IMR-90 (cell line): ENCODE results near the gene FOXO6. TPM values are rescaled to one million over a fixed set of nuclear protein-coding genes. Genes with fewer than 3 reads are reported as not detected.

Source experiments
- ATAC-seq: fragments of 200-7000 bp; cut with Tn5 transposase; 2 replicates; pipeline ENCODE4 v1.9.1; 2020; ENCODE audit warnings: low read depth, mild to moderate bottlenecking, moderate library complexity
- BruUV-seq: library from RNA; stranded (reverse); fragments of 400-500 nt; replicated peaks from 2 replicates; lab custom pipeline; 2021; lab: Mats Ljungman, UMichigan
- CTCF ChIA-PET: fragments of 300-600 bp; formaldehyde crosslinking; extraction: SDS; loops from one replicate; lab custom pipeline; 2021; ENCODE audit warnings: antibody characterized with exemption; lab: Yijun Ruan, JAX
- POLR2A ChIA-PET: fragments of 300-600 bp; sonication (Branson Sonifier 250); formaldehyde crosslinking; loops from one replicate; lab custom pipeline; 2022; ENCODE audit warnings: antibody characterized with exemption; ENCODE audit not compliant: unreplicated experiment; lab: Charles Lee
- DNase-seq: peaks from one replicate; pipeline ENCODE4 v3.0.0; 2013
- H2AFZ ChIP-seq: replicated peaks from 2 replicates; pipeline ENCODE3; 2013; ENCODE audit warnings: low read length, mild to moderate bottlenecking; ENCODE audit not compliant: poor library complexity
- H2AK5ac ChIP-seq: 2 replicates; pipeline ENCODE4 v1.6.1; 2013; ENCODE audit warnings: low read depth, low read length, inconsistent platforms
- H2AK9ac ChIP-seq: replicated peaks from 2 replicates; pipeline ENCODE3; 2013; ENCODE audit warnings: mild to moderate bottlenecking, low read depth, low read length, moderate library complexity; ENCODE audit not compliant: poor library complexity
- H2BK120ac ChIP-seq: 2 replicates; pipeline ENCODE4 v1.6.1; 2013; ENCODE audit warnings: low read depth, low read length, inconsistent platforms
- H2BK15ac ChIP-seq: 3 replicates; pipeline ENCODE4 v1.6.1; 2013; ENCODE audit warnings: low read depth, low read length, inconsistent platforms
- H2BK20ac ChIP-seq: 2 replicates; pipeline ENCODE4 v1.6.1; 2013; ENCODE audit warnings: low read depth, mild to moderate bottlenecking, inconsistent platforms, low read length, moderate library complexity
- H2BK5ac ChIP-seq: 2 replicates; pipeline ENCODE4 v1.6.1; 2013; ENCODE audit warnings: mild to moderate bottlenecking, low read depth, low read length, inconsistent platforms; ENCODE audit not compliant: poor library complexity, severe bottlenecking
- H3K14ac ChIP-seq: replicated peaks from 2 replicates; pipeline ENCODE4 v1.6.1; 2013; ENCODE audit warnings: low read depth, low read length, inconsistent platforms
- H3K18ac ChIP-seq: 2 replicates; pipeline ENCODE4 v1.6.1; 2013; ENCODE audit warnings: low read depth, low read length, control low read depth
- H3K23ac ChIP-seq: 2 replicates; pipeline ENCODE4 v1.6.1; 2013; ENCODE audit warnings: low read depth, low read length, inconsistent platforms
- H3K27ac ChIP-seq: 2 replicates; pipeline ENCODE4 v1.5.1; 2013; ENCODE audit warnings: mild to moderate bottlenecking, control low read depth, low read length; ENCODE audit not compliant: insufficient read depth
- H3K27me3 ChIP-seq: 2 replicates; pipeline ENCODE4 v1.6.1; 2013; ENCODE audit warnings: low read length; ENCODE audit not compliant: control insufficient read depth, insufficient read depth
- H3K36me3 ChIP-seq: 2 replicates; pipeline ENCODE4 v1.6.1; 2013; ENCODE audit warnings: low read length, mixed read lengths; ENCODE audit not compliant: control insufficient read depth, insufficient read depth
- H3K4ac ChIP-seq: 2 replicates; pipeline ENCODE4 v1.6.1; 2013; ENCODE audit warnings: low read depth, low read length, inconsistent platforms
- H3K4me1 ChIP-seq: 2 replicates; pipeline ENCODE4 v1.6.1; 2013; ENCODE audit warnings: low read length, mixed read lengths; ENCODE audit not compliant: control insufficient read depth, insufficient read depth
- H3K4me2 ChIP-seq: 2 replicates; pipeline ENCODE4 v1.6.1; 2013; ENCODE audit warnings: low read depth, mild to moderate bottlenecking, control low read depth, low read length, moderate library complexity
- H3K4me3 ChIP-seq: 2 replicates; pipeline ENCODE4 v1.5.1; 2013; ENCODE audit warnings: low read depth, mild to moderate bottlenecking, control low read depth, low read length, moderate library complexity; ENCODE audit not compliant: insufficient read depth
- H3K56ac ChIP-seq: 2 replicates; pipeline ENCODE4 v1.6.1; 2013; ENCODE audit warnings: low read length, inconsistent platforms; ENCODE audit not compliant: insufficient read depth; ENCODE audit errors: extremely low read depth
- H3K79me1 ChIP-seq, 2 experiments: 2 replicates each; pipeline ENCODE4 v1.6.1; 2013; ENCODE audit warnings: low read length in 2 of 2, inconsistent platforms in 1 of 2, low read depth in 1 of 2
- H3K9ac ChIP-seq: 2 replicates; pipeline ENCODE4 v1.6.1; 2013; ENCODE audit warnings: low read depth, low read length, control low read depth
- H3K9me1 ChIP-seq: 2 replicates; pipeline ENCODE4 v1.6.1; 2013; ENCODE audit warnings: low read length, inconsistent platforms; ENCODE audit not compliant: insufficient read depth
- H3K9me3 ChIP-seq: 2 replicates; pipeline ENCODE4 v1.6.1; 2013; ENCODE audit warnings: low read length; ENCODE audit not compliant: control insufficient read depth, insufficient read depth
- H4K20me1 ChIP-seq: 2 replicates; pipeline ENCODE4 v1.6.1; 2013; ENCODE audit warnings: low read length, inconsistent platforms; ENCODE audit not compliant: insufficient read depth
- H4K5ac ChIP-seq: 2 replicates; pipeline ENCODE4 v1.6.1; 2013; ENCODE audit warnings: mild to moderate bottlenecking, low read depth, low read length, control low read depth
- H4K8ac ChIP-seq, 2 experiments: 2 replicates each; pipeline ENCODE4 v1.6.1; 2013; ENCODE audit warnings: low read depth in 2 of 2, low read length in 2 of 2, control low read depth in 1 of 2, inconsistent platforms in 1 of 2
- H4K91ac ChIP-seq: 2 replicates; pipeline ENCODE4 v1.6.1; 2013; ENCODE audit warnings: low read depth, low read length, inconsistent platforms; ENCODE audit not compliant: insufficient read depth
- BHLHE40 ChIP-seq: fragments of 150-350 bp; IDR thresholded peaks from 2 replicates; pipeline ENCODE4 v1.6.1; 2016; ENCODE audit warnings: mild to moderate bottlenecking, low read depth, low read length
- CEBPB ChIP-seq: IDR thresholded peaks from 2 replicates; pipeline ENCODE4 v1.6.1; 2012; ENCODE audit warnings: low read depth, low read length, improper control_type of control experiment
- CHD1 ChIP-seq: IDR thresholded peaks from 2 replicates; pipeline ENCODE4 v1.6.1; 2012; ENCODE audit warnings: low read depth, low read length, improper control_type of control experiment
- ELK1 ChIP-seq: fragments of 150-350 bp; IDR thresholded peaks from 2 replicates; pipeline ENCODE4 v1.6.1; 2016; ENCODE audit warnings: low read depth, mild to moderate bottlenecking, low read length, moderate library complexity, borderline replicate concordance
- FOS ChIP-seq: fragments of 150-350 bp; IDR thresholded peaks from 2 replicates; pipeline ENCODE4 v1.6.1; 2016; ENCODE audit warnings: low read depth, low read length
- MAFK ChIP-seq: IDR thresholded peaks from 2 replicates; pipeline ENCODE4 v1.6.1; 2012; ENCODE audit warnings: low read depth, low read length, improper control_type of control experiment
- MAZ ChIP-seq: IDR thresholded peaks from 2 replicates; pipeline ENCODE4 v1.6.1; 2012; ENCODE audit warnings: low read depth, mild to moderate bottlenecking, low read length, improper control_type of control experiment, moderate library complexity, borderline replicate concordance
- MXI1 ChIP-seq: IDR thresholded peaks from 2 replicates; pipeline ENCODE4 v1.6.1; 2012; ENCODE audit warnings: low read depth, mild to moderate bottlenecking, low read length, moderate library complexity, borderline replicate concordance
- NFE2L2 ChIP-seq: fragments of 150-350 bp; IDR thresholded peaks from 2 replicates; pipeline ENCODE4 v1.6.1; 2016; ENCODE audit warnings: low read depth, mild to moderate bottlenecking, low read length
- POLR2A ChIP-seq: IDR thresholded peaks from 2 replicates; pipeline ENCODE4 v1.6.1; 2012; ENCODE audit warnings: mild to moderate bottlenecking, low read depth, low read length
- RAD21 ChIP-seq: IDR thresholded peaks from 2 replicates; pipeline ENCODE4 v1.6.1; 2012; ENCODE audit warnings: low read length, improper control_type of control experiment
- RCOR1 ChIP-seq: IDR thresholded peaks from 2 replicates; pipeline ENCODE4 v1.6.1; 2012; ENCODE audit warnings: mild to moderate bottlenecking, low read length, improper control_type of control experiment; ENCODE audit not compliant: insufficient replicate concordance
- RFX5 ChIP-seq: IDR thresholded peaks from 2 replicates; pipeline ENCODE4 v1.8.0; 2012; ENCODE audit warnings: low read depth, mild to moderate bottlenecking, low read length, moderate library complexity
- SMC3 ChIP-seq: fragments of 150-350 bp; IDR thresholded peaks from 2 replicates; pipeline ENCODE4 v1.6.1; 2016; ENCODE audit warnings: low read depth, mild to moderate bottlenecking, antibody characterized with exemption, low read length, moderate library complexity
- USF2 ChIP-seq: fragments of 150-350 bp; IDR thresholded peaks from 2 replicates; pipeline ENCODE4 v1.6.1; 2017; ENCODE audit warnings: mild to moderate bottlenecking, antibody characterized with exemption, low read length, low read depth
- WGBS, 2 experiments: methylation state at CpG; one replicate each; pipeline versions ENCODE4 v1.1.5 to v1.1.7; 2013; ENCODE audit warnings: missing lambda C conversion rate in 2 of 2; ENCODE audit not compliant: insufficient read length in 1 of 2; ENCODE audit errors: extremely low coverage in 2 of 2; 5-methylcytosine and 5-hydroxymethylcytosine counted together
- dilution Hi-C: fragments of 300-500 bp; cut with HindIII; formaldehyde crosslinking; loops from one replicate; pipeline ENCODE4 v1.14.3; 2018; ENCODE audit warnings: low sequenced_read_pairs; ENCODE audit not compliant: unreplicated experiment
- in situ Hi-C: fragments of 300-500 bp; cut with MboI; formaldehyde crosslinking; loops from 3 replicates; pipeline ENCODE4 v1.14.3; 2019; ENCODE audit warnings: low sequenced_read_pairs, inconsistent platforms, mixed read lengths
- intact Hi-C: fragments of 100-400 bp; cut with micrococcal nuclease; formaldehyde crosslinking; loops from 2 replicates; pipeline ENCODE4 v1.10.0; 2022
- polyA plus RNA-seq, 3 experiments: library from polyadenylated mRNA; depleted of rRNA; stranded (reverse); fragments of >200 nt; gene quantifications; 2 replicates each; pipeline ENCODE4 v1.2.3, GENCODE V29; 2012; ENCODE audit warnings: low replicate concordance in 1 of 3
- total RNA-seq: library from RNA; depleted of rRNA; stranded (reverse); fragments of >200 nt; gene quantifications from 2 replicates; pipeline ENCODE4 v1.2.3, GENCODE V29; 2012
- TF ChIP-seq, protein P1 (sequence below): conservative IDR thresholded peaks from 2 replicates; pipeline ENCODE4 v1.5.1; 2012; ENCODE audit warnings: mild to moderate bottlenecking, low read depth, low read length, improper control_type of control experiment

FOXO6 gene
- total and polyA plus RNA-seq, 2 of the 4 experiments (the other 2 are of a cell fraction), result not detected

GRCh38 chr1:41378999-41379737 lies 17.9 kb downstream of the FOXO6 start:
- H4K20me1 ChIP-seq, result no peaks in the 10 kb centered on the region
- no peak overlapping the region for H3K18ac ChIP-seq
- no peaks in the 10 kb centered on the region for H3K79me1 ChIP-seq
- H2BK20ac ChIP-seq, result no peak overlapping the region
- no peak overlapping the region for H3K23ac ChIP-seq
- ChIA-PET POLR2A (no interaction called here), CTCF (no interaction called here)
- no TSS peak for BruUV-seq
- WGBS, 2 experiments, result 100% methylated on average over 1 of the region's 4 CpGs; no CpG with 5 or more reads in 1 of the 2 experiments
- H2BK5ac ChIP-seq, result no peak overlapping the region
- H3K4me3 ChIP-seq, result no peak overlapping the region
- intact Hi-C loops (no loop called here), dilution Hi-C loops (no loop called here), in situ Hi-C loops (no loop called here)
- no peaks in the 10 kb centered on the region; the same call in 1 of the 2 replicates for H3K9me1 ChIP-seq
- no peak overlapping the region for H2AFZ ChIP-seq
- H3K4me2 ChIP-seq, result no peak overlapping the region
- H3K4ac ChIP-seq, result no peak overlapping the region
- H3K4me1 ChIP-seq, result no peaks in the 10 kb centered on the region
- TF ChIP-seq POLR2A (no peak), MXI1 (no peak), USF2 (no peak), RFX5 (no peak), NFE2L2 (no peak), RAD21 (no peak), RCOR1 (no peak), MAFK (no peak), BHLHE40 (no peak), SMC3 (no peak), CHD1 (no peak), MAZ (no peak), CEBPB (no peak), FOS (no peak), ELK1 (no peak)
- TF ChIP-seq, protein P1, sequence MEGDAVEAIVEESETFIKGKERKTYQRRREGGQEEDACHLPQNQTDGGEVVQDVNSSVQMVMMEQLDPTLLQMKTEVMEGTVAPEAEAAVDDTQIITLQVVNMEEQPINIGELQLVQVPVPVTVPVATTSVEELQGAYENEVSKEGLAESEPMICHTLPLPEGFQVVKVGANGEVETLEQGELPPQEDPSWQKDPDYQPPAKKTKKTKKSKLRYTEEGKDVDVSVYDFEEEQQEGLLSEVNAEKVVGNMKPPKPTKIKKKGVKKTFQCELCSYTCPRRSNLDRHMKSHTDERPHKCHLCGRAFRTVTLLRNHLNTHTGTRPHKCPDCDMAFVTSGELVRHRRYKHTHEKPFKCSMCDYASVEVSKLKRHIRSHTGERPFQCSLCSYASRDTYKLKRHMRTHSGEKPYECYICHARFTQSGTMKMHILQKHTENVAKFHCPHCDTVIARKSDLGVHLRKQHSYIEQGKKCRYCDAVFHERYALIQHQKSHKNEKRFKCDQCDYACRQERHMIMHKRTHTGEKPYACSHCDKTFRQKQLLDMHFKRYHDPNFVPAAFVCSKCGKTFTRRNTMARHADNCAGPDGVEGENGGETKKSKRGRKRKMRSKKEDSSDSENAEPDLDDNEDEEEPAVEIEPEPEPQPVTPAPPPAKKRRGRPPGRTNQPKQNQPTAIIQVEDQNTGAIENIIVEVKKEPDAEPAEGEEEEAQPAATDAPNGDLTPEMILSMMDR, result no peak
- no peak overlapping the region for H2AK9ac ChIP-seq
- H4K8ac ChIP-seq, result no peak overlapping the region
- no peak overlapping the region for H3K14ac ChIP-seq
- H2BK15ac ChIP-seq, result no peak overlapping the region
- H3K36me3 ChIP-seq, result no peaks in the 10 kb centered on the region
- no peak overlapping the region for H3K9ac ChIP-seq
- peaks cover 75% of the 10 kb centered on the region for H3K27me3 ChIP-seq
- no peak overlapping the region for H4K5ac ChIP-seq
- H2AK5ac ChIP-seq, result no peak overlapping the region
- DNase-seq (no peak), ATAC-seq (no peak)
- peaks cover 2% of the 10 kb centered on the region; the same call in 1 of the 2 replicates for H3K9me3 ChIP-seq
- H3K56ac ChIP-seq, result no peak overlapping the region
- no peak overlapping the region for H4K91ac ChIP-seq
- H2BK120ac ChIP-seq, result no peak overlapping the region
- no peak overlapping the region for H3K27ac ChIP-seq
